HG03103 (cell line): ENCODE measurements around the gene TMCO4.
"Not testable (repeated sequence)": the region's sequence is repeated elsewhere in the genome, so short reads cannot be mapped to it uniquely, and the experiment has no call there.

Experiments
- ATAC-seq: cut with Tn5 transposase; IDR thresholded peaks from one replicate; pipeline ENCODE4 v1.9.1; 2021; ENCODE audit warnings: low read depth; ENCODE audit not compliant: unreplicated experiment

TMCO4 gene

GRCh38 chr1:19814244-19814661, 14.5 kb upstream of the TMCO4 start:
- no peak for ATAC-seq

GRCh38 chr1:19813643-19813960, 13.9 kb upstream of the TMCO4 start:
- ATAC-seq: no peak

GRCh38 chr1:19812875-19813642, 13.3 kb upstream of the TMCO4 start:
- ATAC-seq: no peak

- no peak for ATAC-seq
Measured at GRCh38 chr1:19811206-19811851, 11.6 kb upstream of the TMCO4 start.

- ATAC-seq: no peak
Measured at GRCh38 chr1:19809044-19809750, 9.5 kb upstream of the TMCO4 start.

GRCh38 chr1:19808351-19808750, 8.6 kb upstream of the TMCO4 start:
- no peak for ATAC-seq

GRCh38 chr1:19804831-19805251, 5.1 kb upstream of the TMCO4 start:
- no peak for ATAC-seq

GRCh38 chr1:19802269-19802668, 2.6 kb upstream of the TMCO4 start:
- no peak for ATAC-seq

- no peak for ATAC-seq
Measured at GRCh38 chr1:19800076-19800804, 524 bp upstream of the TMCO4 start.

- ATAC-seq: no peak
Measured at GRCh38 chr1:19798486-19799229, 1.1 kb downstream of the TMCO4 start.

- no peak for ATAC-seq
Measured at GRCh38 chr1:19797827-19798226, 1.9 kb downstream of the TMCO4 start.

GRCh38 chr1:19794583-19794982, 5.1 kb downstream of the TMCO4 start:
- ATAC-seq: no peak

GRCh38 chr1:19793360-19794046, 6.2 kb downstream of the TMCO4 start:
- ATAC-seq: no peak

GRCh38 chr1:19792237-19793002, 7.3 kb downstream of the TMCO4 start:
- ATAC-seq: no peak

GRCh38 chr1:19790061-19790975, 9.4 kb downstream of the TMCO4 start:
- ATAC-seq: not testable (repeated sequence)

- ATAC-seq: no peak
Measured at GRCh38 chr1:19786988-19787423, 12.7 kb downstream of the TMCO4 start.

- ATAC-seq: no peak
Measured at GRCh38 chr1:19785660-19786059, 14.1 kb downstream of the TMCO4 start.
